ENCODE results near the gene THSD4.

- TF ChIP-seq CTCF (IDR thresholded peaks at IDR 0.05) (no peak), POLR2A (IDR thresholded peaks at IDR 0.05) (no peak)
Measured at GRCh38 chr15:71686221-71687050, 571.2 kb downstream of the THSD4 start.
